Endodermal cell (in vitro differentiated cells): Measurements from ENCODE around the gene GNA12. TPM values are rescaled to one million over a fixed set of nuclear protein-coding genes. Genes with fewer than 3 reads are reported as not detected.
"Not testable (repeated sequence)": the region's sequence is repeated elsewhere in the genome, so short reads cannot be mapped to it uniquely, and the experiment has no call there.

ENCODE experiments used
- DNase-seq: peaks from one replicate; pipeline ENCODE4 v3.0.0-alpha.2; 2017
- H3K27ac ChIP-seq: 2 replicates; pipeline ENCODE4 v1.5.1; 2013; ENCODE audit warnings: mild to moderate bottlenecking, low read depth, low read length, moderate library complexity
- H3K27me3 ChIP-seq: 2 replicates; pipeline ENCODE4 v1.6.1; 2013; ENCODE audit warnings: mild to moderate bottlenecking, low read length, moderate library complexity; ENCODE audit not compliant: insufficient read depth, control insufficient read depth, poor library complexity, severe bottlenecking
- H3K36me3 ChIP-seq: 2 replicates; pipeline ENCODE4 v1.7.0; 2013; ENCODE audit warnings: mild to moderate bottlenecking, low read length, moderate library complexity; ENCODE audit not compliant: control insufficient read depth, insufficient read depth
- H3K4me1 ChIP-seq: one replicate; pipeline ENCODE4 v1.7.0; 2013; ENCODE audit warnings: low read length; ENCODE audit not compliant: control insufficient read depth, insufficient read depth
- H3K4me3 ChIP-seq: 2 replicates; pipeline ENCODE4 v1.5.1; 2013; ENCODE audit warnings: mild to moderate bottlenecking, low read length, moderate library complexity
- H3K9ac ChIP-seq: 2 replicates; pipeline ENCODE4 v1.6.1; 2013; ENCODE audit warnings: mild to moderate bottlenecking, low read length, moderate library complexity; ENCODE audit not compliant: poor library complexity, severe bottlenecking; ENCODE audit errors: extremely low read depth
- H3K9me3 ChIP-seq: 2 replicates; pipeline ENCODE4 v1.6.1; 2013; ENCODE audit warnings: mild to moderate bottlenecking, low read length, moderate library complexity; ENCODE audit not compliant: control insufficient read depth
- H3K27ac Mint-ChIP-seq: 2 replicates; pipeline ENCODE4 v1.8.0; 2020; ENCODE audit warnings: mixed read lengths
- H3K27me3 Mint-ChIP-seq: 2 replicates; pipeline ENCODE4 v1.8.0; 2021; ENCODE audit warnings: mild to moderate bottlenecking, mixed read lengths; ENCODE audit not compliant: insufficient read depth
- H3K36me3 Mint-ChIP-seq: 2 replicates; pipeline ENCODE4 v1.8.0; 2020; ENCODE audit warnings: low read depth, mixed read lengths
- H3K4me1 Mint-ChIP-seq: 2 replicates; pipeline ENCODE4 v1.8.0; 2020; ENCODE audit warnings: mixed read lengths
- H3K4me3 Mint-ChIP-seq: 2 replicates; pipeline ENCODE4 v1.8.0; 2020; ENCODE audit warnings: mild to moderate bottlenecking, moderate library complexity, mixed read lengths
- H3K9me3 Mint-ChIP-seq: 2 replicates; pipeline ENCODE4 v1.8.0; 2020; ENCODE audit warnings: mild to moderate bottlenecking, mixed read lengths
- CTCF ChIP-seq: fragments of 200-600 bp; sonication (generic); conservative IDR thresholded peaks from 2 replicates; pipeline ENCODE4 v1.5.0; 2021; ENCODE audit warnings: antibody characterized with exemption, mild to moderate bottlenecking
- WGBS, 2 experiments: methylation state at CpG; one replicate each; pipeline versions ENCODE4 v1.1.5 to v1.1.7; 2013; ENCODE audit warnings: missing lambda C conversion rate in 2 of 2, mixed read lengths in 1 of 2; ENCODE audit not compliant: insufficient coverage in 1 of 2, insufficient read length in 1 of 2; 5-methylcytosine and 5-hydroxymethylcytosine counted together
- total RNA-seq, 2 donors: library from RNA; stranded (reverse); fragmentation: NEBNext Ultra II Directional in 1 of 2; extraction: Animal tissue kit (Norgen Biotek cat#: 25700) in 1 of 2; gene quantifications; 2 replicates in 1 of 2; 3 replicates in 1 of 2; pipeline ENCODE4 v1.2.1, GENCODE V29; 2021

GNA12 gene
- total RNA-seq, 2 donors from 2014 or later = 55.0 to 64.7 TPM

- Mint-ChIP-seq H3K4me3 (no peak overlapping the region), H3K4me1 (peaks cover 8% of the 10 kb centered on the region), H3K9me3 (peaks cover 11% of the 10 kb centered on the region), H3K27ac (no peak overlapping the region), H3K36me3 (peaks cover 32% of the 10 kb centered on the region), H3K27me3 (no peaks in the 10 kb centered on the region)
- Histone ChIP-seq H3K4me3 (no peak overlapping the region), H3K27me3 (no peaks in the 10 kb centered on the region), H3K36me3 (peaks cover 42% of the 10 kb centered on the region), H3K9ac (no peak overlapping the region), H3K4me1 (peaks cover 5% of the 10 kb centered on the region), H3K27ac (no peak overlapping the region), H3K9me3 (peaks cover 8% of the 10 kb centered on the region)
- DNase-seq = no peak
- TF ChIP-seq CTCF = no peak
- WGBS, 2 experiments = 94 to 96% methylated on average over 17 to 18 of the region's 18 CpGs
Observed at GRCh38 chr7:2737771-2738540, 106.2 kb downstream of the GNA12 start.

- H3K36me3 Mint-ChIP-seq = peaks cover 31% of the 10 kb centered on the region
- H3K27me3 Mint-ChIP-seq, H3K4me3 ChIP-seq, DNase-seq, H3K9me3 Mint-ChIP-seq, H3K27me3 ChIP-seq, H3K9me3 ChIP-seq, H3K4me3 Mint-ChIP-seq, H3K27ac ChIP-seq, H3K9ac ChIP-seq, H3K27ac Mint-ChIP-seq, H3K4me1 ChIP-seq: not testable (repeated sequence)
- H3K36me3 ChIP-seq = peaks cover 42% of the 10 kb centered on the region
- WGBS, 2 experiments = 94 to 95% methylated on average over 7 to 15 of the region's 15 CpGs
- peaks cover 14% of the 10 kb centered on the region for H3K4me1 Mint-ChIP-seq
Observed at GRCh38 chr7:2737005-2737743, 106.9 kb downstream of the GNA12 start.

- H3K27ac ChIP-seq = no peak overlapping the region
- TF ChIP-seq CTCF = peak; percentile 38
- peaks cover 33% of the 10 kb centered on the region for H3K36me3 Mint-ChIP-seq
- H3K9ac ChIP-seq = no peak overlapping the region
- peaks cover 44% of the 10 kb centered on the region for H3K36me3 ChIP-seq
- 94 to 95% methylated on average over 15 to 17 of the region's 17 CpGs for WGBS, 2 experiments
- no peaks in the 10 kb centered on the region for H3K9me3 ChIP-seq
- no peak for DNase-seq
- peaks cover 14% of the 10 kb centered on the region for H3K4me1 Mint-ChIP-seq
- no peaks in the 10 kb centered on the region for H3K27me3 Mint-ChIP-seq
- H3K9me3 Mint-ChIP-seq = no peaks in the 10 kb centered on the region
- no peak overlapping the region for H3K4me3 Mint-ChIP-seq
- H3K4me3 ChIP-seq = no peak overlapping the region
- H3K4me1 ChIP-seq = peaks cover 8% of the 10 kb centered on the region
- H3K27ac Mint-ChIP-seq = no peak overlapping the region
- H3K27me3 ChIP-seq = no peaks in the 10 kb centered on the region
Observed at GRCh38 chr7:2736411-2736914, 107.6 kb downstream of the GNA12 start.
